Sigmoid colon (tissue), 4 donors: ENCODE data around the gene USP13.

Experiments
- CTCF ChIP-seq, 4 experiments: fragments of 450-650 bp in 3 of 4; fragments of 200-600 bp in 1 of 4; IDR thresholded peaks; one replicate each; pipeline ENCODE4 v1.5.1; 2016 to 2019; ENCODE audit warnings: antibody characterized with exemption in 4 of 4, mild to moderate bottlenecking in 3 of 4, moderate library complexity in 2 of 4
- EP300 ChIP-seq, 4 donors: sonication (generic); formaldehyde crosslinking; IDR thresholded peaks; one replicate each; pipeline ENCODE4 v1.6.1; 2017; ENCODE audit warnings: antibody characterized with exemption in 4 of 4
- POLR2A ChIP-seq, 2 donors: fragments of 450-650 bp; IDR thresholded peaks; one replicate each; pipeline ENCODE4 v1.6.1; 2016; ENCODE audit warnings: antibody characterized with exemption in 2 of 2, mild to moderate bottlenecking in 2 of 2, moderate library complexity in 2 of 2
- POLR2AphosphoS5 ChIP-seq, 4 donors: sonication (generic); formaldehyde crosslinking; IDR thresholded peaks; one replicate each; pipeline ENCODE4 v1.6.1; 2017; ENCODE audit warnings: antibody characterized with exemption in 4 of 4

- TF ChIP-seq POLR2A (IDR thresholded peaks at IDR 0.05) (no peak), EP300 (IDR thresholded peaks at IDR 0.05) (no peak), CTCF (IDR thresholded peaks at IDR 0.05) (no peak), POLR2AphosphoS5 (IDR thresholded peaks at IDR 0.05) (no peak)
Observed at GRCh38 chr3:179791793-179792192, 139.0 kb downstream of the USP13 start.
